Transverse colon (tissue), 4 donors: ENCODE measurements around the gene TENT5C. TPM values are rescaled to one million over a fixed set of nuclear protein-coding genes. Genes with fewer than 3 reads are reported as not detected.
A peak's percentile ranks its signal among the peaks of the same experiment; 100 is the strongest.

Experiments used
- DNase-seq: peaks from one replicate; pipeline ENCODE4 v3.0.0-alpha.2; 2019
- H3K27ac ChIP-seq, 4 donors: fragments of 200-600 bp; sonication (generic); 2 replicates each; pipeline ENCODE4 v1.5.1; 2016 to 2018; ENCODE audit warnings: inconsistent platforms in 4 of 4
- H3K27me3 ChIP-seq: fragments of 200-600 bp; sonication (generic); 2 replicates; pipeline ENCODE4 v1.5.1; 2017; ENCODE audit warnings: inconsistent platforms
- H3K36me3 ChIP-seq, 4 donors: fragments of 200-600 bp; sonication (generic); 2 replicates each; pipeline ENCODE4 v1.5.1; 2017 to 2019; ENCODE audit warnings: inconsistent platforms in 4 of 4
- H3K4me1 ChIP-seq, 4 donors: fragments of 200-600 bp; sonication (generic); 2 replicates each; pipeline ENCODE4 v1.5.1; 2017 to 2020; ENCODE audit warnings: inconsistent platforms in 4 of 4
- H3K4me3 ChIP-seq, 4 donors: fragments of 200-600 bp; sonication (generic); 1 replicate in 1 of 4; 2 replicates in 3 of 4; pipeline versions ENCODE4 v1.5.1 to v1.6.1; 2017 to 2019; ENCODE audit warnings: inconsistent platforms in 4 of 4
- H3K9me3 ChIP-seq, 2 donors: fragments of 200-600 bp; sonication (generic); 2 replicates each; pipeline ENCODE4 v1.5.1; 2017 to 2019; ENCODE audit warnings: inconsistent platforms in 2 of 2
- CTCF ChIP-seq, 5 experiments: fragments of 200-600 bp in 3 of 5; fragments of 450-650 bp in 2 of 5; sonication (generic) in 3 of 5; IDR thresholded peaks; 1 replicate in 2 of 5; 2 replicates in 3 of 5; pipeline ENCODE4 v1.5.1; 2016 to 2017; ENCODE audit warnings: antibody characterized with exemption in 5 of 5, inconsistent platforms in 3 of 5, mild to moderate bottlenecking in 2 of 5, moderate library complexity in 1 of 5
- EP300 ChIP-seq: sonication (generic); formaldehyde crosslinking; IDR thresholded peaks from one replicate; pipeline ENCODE4 v1.6.1; 2017; ENCODE audit warnings: antibody characterized with exemption, low read depth
- POLR2A ChIP-seq: fragments of 450-650 bp; IDR thresholded peaks from one replicate; pipeline ENCODE4 v1.6.1; 2016; ENCODE audit warnings: antibody characterized with exemption, mild to moderate bottlenecking, moderate library complexity
- POLR2AphosphoS5 ChIP-seq, 3 donors: sonication (generic); formaldehyde crosslinking; IDR thresholded peaks; one replicate each; pipeline ENCODE4 v1.6.1; 2016; ENCODE audit warnings: antibody characterized with exemption in 3 of 3
- WGBS, 2 donors: methylation state at CpG; one replicate each; pipeline ENCODE4 v1.1.5; 2018; ENCODE audit warnings: low coverage in 1 of 2; 5-methylcytosine and 5-hydroxymethylcytosine counted together
- in situ Hi-C, 4 donors: fragments of 200-750 bp; cut with MboI; loops; one replicate each; pipeline versions ENCODE4 v1.15.0 to v1.15.1; 2017; ENCODE audit warnings: low sequenced_read_pairs in 3 of 4, low pct_ligation_motif_present in 1 of 4, low pct_unique_long_range_greater_than_20kb in 1 of 4
- intact Hi-C: fragments of 100-400 bp; cut with DNase I; formaldehyde crosslinking; loops from one replicate; pipeline ENCODE4 v1.15.1; 2023; ENCODE audit warnings: low total_unique reads
- total RNA-seq, 4 donors: library from RNA; depleted of rRNA; stranded (reverse); fragments of >200 nt; gene quantifications; one replicate each; pipeline ENCODE4 v1.1.0, GENCODE V29; 2016

TENT5C gene
- total RNA-seq, 4 donors from 2014 or later: 3.4 to 30.8 (median 18.1) TPM

DNA sequence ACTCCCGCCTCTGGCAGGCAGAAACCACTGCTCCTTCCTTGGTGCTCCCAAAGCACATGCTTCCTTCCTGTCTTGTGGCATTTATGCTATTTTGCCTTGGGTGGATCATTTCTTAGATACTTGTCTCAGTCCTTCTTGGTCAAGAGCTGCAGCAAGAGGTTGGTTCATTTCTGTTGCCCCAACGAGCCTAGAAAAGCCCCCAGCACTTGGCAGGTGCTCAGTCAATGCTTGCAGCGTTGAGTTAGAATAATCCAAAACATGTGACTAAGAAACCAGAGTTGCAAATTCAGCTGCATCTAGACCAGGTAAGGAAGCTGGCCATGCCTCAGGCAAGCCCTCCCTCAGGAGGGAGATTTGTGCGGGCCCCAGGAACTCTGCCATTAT lies 42.4 kb upstream of the TENT5C start:
- Histone ChIP-seq H3K27me3 (no peaks in the 10 kb centered on the region), H3K9me3 (no peaks in the 10 kb centered on the region), H3K4me1 (peaks cover 0 to 13% (median 11%) of the 10 kb centered on the region in 4 donors), H3K36me3 (no peaks in the 10 kb centered on the region), H3K4me3 (no peak overlapping the region), H3K27ac (peak overlapping the region in 1 of 4 donors; percentile 70)
- in situ Hi-C loops: no loop called here
- WGBS, 2 donors: 89 to 90% methylated on average over 3 to 4 of the region's 4 CpGs
- TF ChIP-seq CTCF (IDR thresholded peaks at IDR 0.05) (no peak), POLR2A (no peak), POLR2AphosphoS5 (IDR thresholded peaks at IDR 0.05) (no peak), EP300 (no peak)
- intact Hi-C loops: no loop called here
- no peak for DNase-seq

- no peak overlapping the region for H3K4me3 ChIP-seq
- TF ChIP-seq EP300 (no peak), POLR2A (no peak), POLR2AphosphoS5 (IDR thresholded peaks at IDR 0.05) (no peak), CTCF (IDR thresholded peaks at IDR 0.05) (no peak)
- no peaks in the 10 kb centered on the region for H3K36me3 ChIP-seq
- in situ Hi-C loops (no loop called here), intact Hi-C loops (no loop called here)
- 61 to 75% methylated on average over 3 to 8 of the region's 8 CpGs for WGBS, 2 donors
- DNase-seq: no peak
- H3K4me1 ChIP-seq: peaks cover 0 to 13% (median 11%) of the 10 kb centered on the region in 4 donors
- no peaks in the 10 kb centered on the region for H3K27me3 ChIP-seq
- H3K27ac ChIP-seq: no peak overlapping the region
- no peaks in the 10 kb centered on the region for H3K9me3 ChIP-seq
Measured at GRCh38 chr1:117564227-117565075, 41.4 kb upstream of the TENT5C start.

GRCh38 chr1:117565076-117565556 lies 40.7 kb upstream of the TENT5C start:
- intact Hi-C loops: no loop called here
- H3K4me3 ChIP-seq: no peak overlapping the region
- WGBS, 2 donors: 88 to 100% methylated on average over 1 to 4 of the region's 4 CpGs
- no peaks in the 10 kb centered on the region for H3K36me3 ChIP-seq
- TF ChIP-seq CTCF (IDR thresholded peaks at IDR 0.05): no peak
- TF ChIP-seq EP300: no peak
- no peak for TF ChIP-seq POLR2A
- no peak for TF ChIP-seq POLR2AphosphoS5 (IDR thresholded peaks at IDR 0.05)
- no peak overlapping the region for H3K27ac ChIP-seq
- no peak for DNase-seq
- peaks cover 0 to 19% (median 13%) of the 10 kb centered on the region in 4 donors for H3K4me1 ChIP-seq
- no peaks in the 10 kb centered on the region for H3K9me3 ChIP-seq
- no peaks in the 10 kb centered on the region for H3K27me3 ChIP-seq
- in situ Hi-C loops: no loop called here

GRCh38 chr1:117565745-117566455 lies 39.9 kb upstream of the TENT5C start:
- no peak overlapping the region for H3K27ac ChIP-seq
- H3K4me3 ChIP-seq: no peak overlapping the region
- no peaks in the 10 kb centered on the region for H3K36me3 ChIP-seq
- TF ChIP-seq EP300 (no peak), CTCF (IDR thresholded peaks at IDR 0.05) (no peak), POLR2AphosphoS5 (IDR thresholded peaks at IDR 0.05) (no peak), POLR2A (no peak)
- intact Hi-C loops: no loop called here
- no peak for DNase-seq
- peaks cover 0 to 25% (median 18%) of the 10 kb centered on the region in 4 donors for H3K4me1 ChIP-seq
- no peaks in the 10 kb centered on the region for H3K27me3 ChIP-seq
- WGBS, 2 donors: 94% methylated on average over 8 of the region's 8 CpGs; no CpG with 5 or more reads in 1 of the 2 donors
- no peaks in the 10 kb centered on the region for H3K9me3 ChIP-seq
- in situ Hi-C loops: no loop called here
